SK-N-SH (cell line): ENCODE data around the gene RDH14. TPM values are rescaled to one million over a fixed set of nuclear protein-coding genes. Genes with fewer than 3 reads are reported as not detected.

Experiments used
- CTCF ChIA-PET: fragments of 300-600, 350-600 bp; formaldehyde crosslinking; extraction: SDS; loops from one replicate; lab custom pipeline; 2021; lab: Yijun Ruan, JAX
- POLR2A ChIA-PET: fragments of 350-600 bp; sonication (Branson Sonifier 250); formaldehyde crosslinking; extraction: SDS; loops from one replicate; lab custom pipeline; 2020; ENCODE audit warnings: antibody characterized with exemption, inconsistent platforms; lab: Yijun Ruan, JAX
- DNase-seq: peaks from one replicate; pipeline ENCODE4 v3.0.0; 2012
- H2AFZ ChIP-seq: fragments of 200-600 bp; sonication (generic); 2 replicates; pipeline ENCODE4 v1.8.1; 2016; ENCODE audit warnings: antibody characterized with exemption, mild to moderate bottlenecking, low read depth
- H3F3A ChIP-seq: fragments of 200-600 bp; sonication (generic); replicated peaks from 2 replicates; pipeline ENCODE3; 2016; ENCODE audit warnings: antibody characterized with exemption, mild to moderate bottlenecking; ENCODE audit not compliant: insufficient read depth
- H3K27ac ChIP-seq, 2 experiments: fragments of 200-500 bp in 1 of 2; fragments of 200-600 bp in 1 of 2; sonication (Bioruptor generic) in 1 of 2; sonication (generic), shearing (Covaris generic) in 1 of 2; 2 replicates each; pipeline versions ENCODE4 v1.5.1 to v1.6.1; 2014 to 2016; ENCODE audit warnings: low read depth in 2 of 2, inconsistent platforms in 1 of 2, low read length in 1 of 2, mild to moderate bottlenecking in 1 of 2, mixed read lengths in 1 of 2
- H3K27me3 ChIP-seq: fragments of 200-600 bp; sonication (generic), shearing (Covaris generic); 2 replicates; pipeline ENCODE4 v1.6.1; 2016; ENCODE audit warnings: mixed run types; ENCODE audit not compliant: insufficient read depth
- H3K36me3 ChIP-seq, 2 experiments: fragments of 200-500 bp in 1 of 2; fragments of 200-600 bp in 1 of 2; sonication (Bioruptor generic) in 1 of 2; sonication (generic) in 1 of 2; replicated peaks in 1 of 2; 2 replicates each; pipeline versions ENCODE3 to v1.5.1; 2014 to 2016; ENCODE audit warnings: low read length in 1 of 2, mild to moderate bottlenecking in 1 of 2; ENCODE audit not compliant: insufficient read depth in 2 of 2, control insufficient read depth in 1 of 2
- H3K4me1 ChIP-seq, 2 experiments: fragments of 200-500 bp in 1 of 2; fragments of 200-600 bp in 1 of 2; sonication (Bioruptor generic) in 1 of 2; sonication (generic), shearing (Covaris generic) in 1 of 2; 2 replicates each; pipeline versions ENCODE4 v1.5.1 to v1.6.1; 2014 to 2016; ENCODE audit warnings: low read depth in 1 of 2, low read length in 1 of 2, mixed run types in 1 of 2; ENCODE audit not compliant: insufficient read depth in 2 of 2, control insufficient read depth in 1 of 2
- H3K4me2 ChIP-seq: fragments of 200-600 bp; sonication (generic), shearing (Covaris generic); 2 replicates; pipeline ENCODE4 v1.6.1; 2017; ENCODE audit warnings: mixed run types
- H3K4me3 ChIP-seq, 2 experiments: fragments of 200-500 bp in 1 of 2; fragments of 200-600 bp in 1 of 2; sonication (Bioruptor generic) in 1 of 2; sonication (generic), shearing (Covaris generic) in 1 of 2; 2 replicates each; pipeline versions ENCODE4 v1.5.1 to v1.8.1; 2014 to 2016; ENCODE audit warnings: low read depth in 2 of 2, inconsistent platforms in 1 of 2, low read length in 1 of 2, mild to moderate bottlenecking in 1 of 2, mixed read lengths in 1 of 2, moderate library complexity in 1 of 2
- H3K79me2 ChIP-seq: fragments of 200-600 bp; sonication (generic); 2 replicates; pipeline ENCODE4 v1.8.1; 2017; ENCODE audit warnings: mild to moderate bottlenecking; ENCODE audit not compliant: insufficient read depth
- H3K9ac ChIP-seq: fragments of 200-600 bp; sonication (generic); 2 replicates; pipeline ENCODE4 v1.6.1; 2017; ENCODE audit warnings: mixed run types
- H3K9me2 ChIP-seq: fragments of 200-600 bp; sonication (generic); 2 replicates; pipeline ENCODE4 v1.6.1; 2017; ENCODE audit warnings: mixed run types
- H3K9me3 ChIP-seq: fragments of 200-600 bp; sonication (generic); 2 replicates; pipeline ENCODE4 v1.6.1; 2017; ENCODE audit warnings: mixed run types, mild to moderate bottlenecking, moderate library complexity
- H4K20me1 ChIP-seq: fragments of 200-600 bp; sonication (generic); 2 replicates; pipeline ENCODE4 v1.6.1; 2017; ENCODE audit warnings: mild to moderate bottlenecking, mixed run types; ENCODE audit not compliant: insufficient read depth
- ELF1 ChIP-seq: IDR thresholded peaks from 2 replicates; pipeline ENCODE4 v1.4.0; 2012
- EP300 ChIP-seq, 2 experiments: IDR thresholded peaks; 2 replicates each; pipeline versions ENCODE4 v1.4.0 to v1.6.1; 2012; ENCODE audit warnings: borderline replicate concordance in 1 of 2, low read depth in 1 of 2, low read length in 1 of 2
- FOXJ3 ChIP-seq: sonication (generic); formaldehyde crosslinking; IDR thresholded peaks from 2 replicates; pipeline ENCODE4 v1.5.1; 2020; ENCODE audit warnings: mild to moderate bottlenecking, missing genetic modification reagents
- IRF3 ChIP-seq: fragments of 150-350 bp; IDR thresholded peaks from 2 replicates; pipeline ENCODE4 v1.6.1; 2016; ENCODE audit warnings: mild to moderate bottlenecking, low read depth, low read length
- SMC3 ChIP-seq: IDR thresholded peaks from 2 replicates; pipeline ENCODE4 v1.6.1; 2012; ENCODE audit warnings: low read depth, low read length, improper control_type of control experiment
- WGBS: methylation state at CpG from one replicate; pipeline ENCODE4 v1.1.6; 2017; ENCODE audit warnings: low lambda C conversion rate; 5-methylcytosine and 5-hydroxymethylcytosine counted together
- polyA plus RNA-seq, 3 experiments: library from polyadenylated mRNA; depleted of rRNA; stranded (reverse); fragments of >200 nt; gene quantifications; 2 replicates each; pipeline ENCODE4 v1.2.3, GENCODE V29; 2012
- small RNA-seq, 7 experiments: library from RNA; depleted of rRNA; stranded (forward); fragments of <200 nt; gene quantifications; one replicate each; pipeline ENCODE3, GENCODE V24; 2012

The RDH14 gene
- polyA plus RNA-seq, 1 of the 3 experiments (the other 2 are of a cell fraction) = 20.2 TPM

GRCh38 chr2:18505703-18506341, 54.6 kb downstream of the RDH14 start:
- Histone ChIP-seq H3K79me2 (no peaks in the 10 kb centered on the region), H3K9me3 (peaks cover 3% of the 10 kb centered on the region; the same call in 1 of the 2 replicates), H3K9ac (no peak overlapping the region), H4K20me1 (no peaks in the 10 kb centered on the region), H3K9me2 (no peaks in the 10 kb centered on the region), H3K4me3 (no peak overlapping the region), H3K27ac (no peak overlapping the region), H3K36me3 (no peaks in the 10 kb centered on the region), H3F3A (peaks cover 5% of the 10 kb centered on the region), H2AFZ (no peak overlapping the region), H3K27me3 (no peaks in the 10 kb centered on the region), H3K4me1 (no peaks in the 10 kb centered on the region), H3K4me2 (no peak overlapping the region)
- TF ChIP-seq SMC3 (no peak), ELF1 (no peak), FOXJ3 (no peak), IRF3 (no peak), EP300 (IDR thresholded peaks at IDR 0.05; ENCODE audit: borderline replicate concordance in 1 of 2, low read depth in 1 of 2, low read length in 1 of 2) (no peak)
- ChIA-PET POLR2A (no interaction called here), CTCF (interaction anchor here (1.4 to 4.0 kb wide), 2 partner anchors 11 to 15 kb away, joined by 3 to 29 read pairs; no protein-coding TSS in a partner anchor)
- DNase-seq = no peak
- 38% methylated on average over 4 of the region's 4 CpGs for WGBS

Small RNA genes within 50 kb of the gene (small RNA-seq; reads per million reads assigned to genes)
- 0 to 4.5 (median 0) reads per million in 7 experiments for gene RNU6-1215P

Other genes starting within 250 kb of the RDH14 start
- not detected in 2 replicates for gene NT5C1B, start 28.9 kb upstream of the RDH14 start, polyA plus RNA-seq (2012; rRNA removed)